ENCODE results near the gene C15orf40.
"Not testable (repeated sequence)": the region's sequence is repeated elsewhere in the genome, so short reads cannot be mapped to it uniquely, and the experiment has no call there.

C15orf40 gene

DNA sequence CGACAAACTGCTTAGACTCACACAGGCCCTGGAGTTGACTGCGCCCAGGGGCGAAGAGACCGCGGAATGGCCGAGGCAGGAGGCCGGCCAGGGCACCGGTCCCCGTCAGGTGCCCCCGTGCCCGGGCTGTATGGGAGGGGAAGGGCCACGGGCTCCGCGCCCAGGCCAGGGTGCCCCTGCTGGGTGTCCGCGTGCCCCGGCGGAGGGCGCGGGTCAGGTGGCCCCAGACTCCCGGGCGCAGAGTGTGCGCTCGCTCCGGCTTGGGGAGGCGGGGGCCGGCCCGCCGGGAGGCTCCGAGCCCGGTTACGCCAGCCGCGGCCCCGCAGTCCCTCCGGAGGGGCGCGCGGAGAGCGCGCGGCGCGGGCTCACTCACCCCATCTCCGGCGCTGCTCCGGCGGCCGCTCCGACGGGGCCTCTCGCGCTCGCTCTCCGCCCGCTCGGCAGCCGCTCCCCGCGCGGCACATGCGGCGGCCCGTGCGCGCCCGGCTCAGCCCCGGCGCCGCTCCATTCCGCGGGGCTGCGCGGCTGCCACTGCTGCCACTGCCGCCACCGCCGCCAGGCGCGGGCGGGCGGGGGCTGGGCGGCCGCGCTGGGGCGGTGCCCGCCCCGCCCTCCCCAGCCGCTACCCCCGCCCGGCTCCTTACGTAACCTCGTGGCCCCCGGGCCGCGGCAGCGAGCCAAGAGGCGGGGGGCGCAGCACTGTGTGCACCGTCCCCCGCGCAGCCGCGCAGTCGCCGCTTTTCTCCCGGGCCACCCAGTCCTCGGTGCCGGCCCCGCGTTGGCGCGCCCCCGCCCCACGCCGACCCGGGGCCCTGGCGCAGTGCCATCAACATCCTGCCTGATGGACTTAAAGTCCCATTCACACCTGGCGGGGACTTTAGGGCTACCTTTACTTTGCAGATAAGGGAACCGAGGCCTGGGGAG lies 59.0 kb downstream of the C15orf40 start, which contains the start of gene HOMER2:
Gene HOMER2, minus strand, starts transcription at position 563 of the 924 bp plus-strand sequence. Its CDS starts 185 bp downstream, at position 378.
- DNase-seq (ENCODE audit: low read depth in 2 of 2, low spot score in 1 of 2) = no peak

DNA sequence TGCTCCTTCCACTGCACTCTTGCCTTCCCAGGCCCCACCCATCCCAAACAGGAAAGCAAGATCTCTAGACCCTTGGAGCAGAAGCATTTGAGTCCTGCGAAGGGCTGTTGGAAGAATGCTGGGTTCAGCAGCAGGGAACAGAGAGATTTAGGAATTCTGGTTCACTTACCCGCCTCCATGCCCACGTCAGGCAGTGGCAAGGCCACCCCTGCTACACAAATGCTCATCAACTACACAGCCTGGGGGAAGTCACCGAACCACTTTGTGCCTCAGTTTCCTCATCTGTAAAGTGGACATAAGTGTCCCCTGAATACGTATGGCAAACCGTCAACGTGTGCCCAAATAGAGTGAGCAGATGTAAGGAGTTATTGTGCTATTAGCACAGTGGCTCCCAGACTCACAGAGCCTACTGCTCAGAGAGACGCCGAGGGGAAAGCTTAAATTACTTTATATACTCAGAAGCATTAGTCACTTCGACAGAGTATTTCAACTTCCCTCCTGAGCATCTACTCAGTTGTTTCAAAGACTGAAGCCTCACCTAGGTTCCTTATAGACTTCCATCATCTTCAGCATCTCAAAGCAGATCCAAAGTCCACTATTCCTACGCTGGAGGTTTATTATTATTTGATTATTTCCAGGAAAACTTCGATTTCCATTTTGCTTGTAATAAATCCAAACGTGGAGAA lies 59.8 kb downstream of the C15orf40 start:
- no peak for DNase-seq (ENCODE audit: low read depth in 2 of 2, low spot score in 1 of 2)

DNA sequence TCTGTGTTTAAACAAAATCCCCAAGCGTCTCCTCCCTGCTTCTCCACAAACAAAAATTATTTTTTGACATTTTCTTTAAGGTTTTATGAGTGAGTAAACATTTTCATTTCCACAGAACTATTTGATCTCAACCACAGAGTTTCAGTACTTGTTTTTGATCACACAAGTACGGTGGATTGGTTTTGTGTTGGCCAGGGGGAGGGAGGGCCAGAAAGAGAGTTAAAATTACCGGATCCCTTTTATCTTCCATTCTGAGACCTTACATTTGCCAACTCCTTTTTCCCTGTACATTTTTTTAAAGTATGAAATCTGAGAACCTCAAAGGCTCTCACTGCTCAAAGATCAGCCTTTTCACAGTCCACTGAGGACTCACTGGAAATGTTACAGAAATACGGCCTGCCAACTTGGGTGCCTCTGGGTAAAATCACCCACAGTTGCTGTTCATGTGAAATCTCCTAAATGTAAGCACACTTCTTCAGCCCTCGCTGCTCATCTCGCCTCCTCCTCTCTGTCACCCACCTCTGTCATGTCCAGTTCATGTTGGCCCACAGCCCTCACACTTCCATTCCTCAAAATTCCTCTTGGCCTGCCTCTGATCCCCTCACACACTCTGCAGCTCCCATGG lies 60.6 kb downstream of the C15orf40 start:
- DNase-seq (ENCODE audit: low read depth in 2 of 2, low spot score in 1 of 2) = no peak

DNA sequence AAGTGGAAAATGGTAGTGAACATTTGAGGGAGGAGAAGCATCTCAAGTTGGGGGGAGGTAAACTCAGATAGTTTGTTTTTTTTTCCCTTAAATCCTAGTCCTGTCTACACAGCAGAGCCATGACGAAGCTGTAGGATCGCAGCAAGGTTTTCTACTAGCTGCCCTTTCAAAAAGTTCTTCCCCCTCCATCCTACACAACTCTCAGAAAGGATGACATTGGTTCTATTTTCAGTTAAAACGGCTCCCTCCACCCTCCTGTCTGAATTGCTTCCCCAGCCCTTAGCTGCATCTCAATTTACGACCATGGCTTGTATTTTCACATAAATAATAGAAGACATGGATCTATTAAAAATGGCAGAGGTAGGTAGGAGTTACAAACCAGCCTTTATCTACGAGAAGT lies 61.1 kb downstream of the C15orf40 start:
- no peak for DNase-seq (ENCODE audit: low read depth in 2 of 2, low spot score in 1 of 2)

DNA sequence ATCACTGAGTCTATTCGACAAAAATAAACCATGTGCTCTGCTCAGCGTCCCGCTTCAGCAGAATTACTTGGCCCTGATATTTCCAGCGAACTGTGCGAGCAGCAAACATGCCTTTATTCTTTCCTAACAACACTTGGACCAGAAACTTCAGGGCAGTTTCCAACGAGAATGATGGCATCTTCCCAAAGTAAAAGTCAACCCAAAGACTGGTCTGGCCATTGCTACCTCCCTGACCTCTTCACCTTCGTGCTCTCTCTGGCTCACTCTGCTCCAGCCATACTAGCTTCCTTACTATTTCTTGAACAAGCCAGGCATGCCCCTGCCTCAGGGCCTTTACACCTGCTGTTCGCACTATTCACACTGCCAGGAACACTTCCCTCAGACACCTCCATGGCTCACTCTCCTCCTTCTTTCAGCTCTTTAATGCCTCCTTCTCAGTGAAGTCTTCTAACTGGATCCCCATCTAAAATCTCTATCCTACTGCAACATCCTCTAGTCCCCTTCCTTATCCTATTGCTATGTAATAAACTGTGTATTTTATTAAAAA lies 65.2 kb downstream of the C15orf40 start:
- no peak for DNase-seq (ENCODE audit: low read depth in 2 of 2, low spot score in 1 of 2)

DNA sequence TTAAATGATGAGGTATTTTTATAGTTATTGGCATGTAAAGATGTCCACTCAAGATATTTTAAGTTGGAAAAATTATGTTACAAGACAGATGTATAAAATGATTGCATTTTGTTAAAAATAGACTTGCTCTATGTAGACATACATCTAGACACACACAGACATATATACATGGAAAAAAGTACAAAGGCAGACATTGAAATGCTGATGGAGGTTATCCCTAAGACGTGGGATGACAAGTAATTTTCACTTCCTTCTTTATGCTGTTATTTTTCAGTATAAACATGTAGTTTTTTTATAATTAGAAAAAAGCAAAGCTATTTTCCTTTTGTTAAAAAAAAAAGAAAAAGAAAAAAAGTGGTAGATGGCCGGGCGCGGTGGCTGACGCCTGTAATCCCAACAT lies 66.1 kb downstream of the C15orf40 start:
- DNase-seq (ENCODE audit: low read depth in 2 of 2, low spot score in 1 of 2) = no peak

DNA sequence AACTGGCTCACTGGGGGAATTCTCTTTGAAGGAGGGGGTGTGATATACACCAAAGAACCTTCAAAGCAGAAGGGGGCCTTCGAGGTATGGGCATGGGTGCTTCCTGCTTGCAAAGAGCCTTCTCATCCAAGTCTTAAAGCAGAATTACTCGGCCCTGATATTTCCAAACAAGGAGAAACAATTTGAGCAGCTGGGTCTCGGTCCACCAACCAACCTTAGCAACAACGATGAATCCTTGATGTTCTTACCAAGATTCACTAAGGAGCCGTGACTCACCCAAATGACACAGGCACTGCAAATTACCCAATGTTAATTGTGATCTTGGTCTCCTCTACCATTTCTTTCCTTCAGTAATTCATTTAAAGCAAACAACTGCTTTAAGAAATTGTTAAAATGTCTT lies 66.6 kb downstream of the C15orf40 start:
- DNase-seq (ENCODE audit: low read depth in 2 of 2, low spot score in 1 of 2) = no peak

DNA sequence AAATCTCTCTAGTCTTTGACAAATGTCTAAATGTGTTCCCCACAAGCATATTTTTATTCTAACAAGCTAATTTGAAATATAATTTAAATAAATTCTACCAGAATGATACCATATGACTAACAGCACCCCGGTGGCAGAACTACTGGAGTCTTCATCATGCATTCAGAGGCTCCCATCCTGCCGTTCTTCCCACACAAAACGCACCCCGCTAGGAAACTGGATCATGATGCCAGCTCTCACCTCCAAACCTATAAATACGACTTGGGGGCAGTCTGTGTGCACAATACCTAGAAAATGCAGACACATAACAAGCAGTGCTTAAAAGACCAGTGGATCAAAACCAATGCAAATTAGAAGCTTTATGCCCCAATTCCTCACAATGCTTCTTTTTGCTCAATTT lies 67.4 kb downstream of the C15orf40 start:
- no peak for DNase-seq (ENCODE audit: low read depth in 2 of 2, low spot score in 1 of 2)

DNA sequence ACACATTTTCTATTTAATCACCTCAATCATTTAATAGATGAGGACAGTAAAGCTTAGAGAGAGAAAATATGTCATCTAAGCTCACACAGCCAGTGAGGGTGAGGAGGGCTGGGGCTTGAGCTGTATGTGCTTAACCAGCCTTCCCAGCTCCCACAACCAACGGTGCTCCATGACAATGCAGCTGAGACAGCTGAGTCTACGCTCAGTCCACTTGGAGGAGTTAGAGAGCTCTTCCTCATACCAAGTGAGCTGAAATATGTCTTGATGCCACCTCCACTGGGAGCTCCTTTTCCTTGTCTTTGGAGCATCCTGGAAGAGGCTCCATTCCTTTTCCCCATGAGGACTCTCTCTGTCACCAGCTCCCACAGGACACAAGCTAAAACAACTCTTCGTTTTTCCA lies 68.3 kb downstream of the C15orf40 start:
- DNase-seq (ENCODE audit: low read depth in 2 of 2, low spot score in 1 of 2) = no peak

DNA sequence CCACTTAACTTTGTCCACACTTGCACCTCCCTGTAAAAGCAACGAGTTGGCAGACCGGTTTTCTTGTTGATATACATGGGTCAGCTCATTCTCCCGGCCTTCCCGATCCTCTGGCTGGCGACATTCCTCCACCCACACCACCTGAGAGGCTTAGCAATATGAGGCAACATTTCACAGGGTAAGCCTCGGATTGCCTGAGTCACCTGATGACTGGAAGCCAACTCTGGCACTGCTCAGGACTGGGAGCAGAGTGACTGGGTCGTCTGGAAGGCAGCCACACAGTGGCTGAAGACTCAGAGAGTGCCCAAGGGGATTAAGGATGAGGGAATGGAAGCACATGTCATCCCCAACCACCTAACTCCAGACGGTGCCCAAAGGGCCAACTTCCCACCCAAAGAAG lies 68.7 kb downstream of the C15orf40 start:
- DNase-seq (ENCODE audit: low read depth in 2 of 2, low spot score in 1 of 2) = no peak

DNA sequence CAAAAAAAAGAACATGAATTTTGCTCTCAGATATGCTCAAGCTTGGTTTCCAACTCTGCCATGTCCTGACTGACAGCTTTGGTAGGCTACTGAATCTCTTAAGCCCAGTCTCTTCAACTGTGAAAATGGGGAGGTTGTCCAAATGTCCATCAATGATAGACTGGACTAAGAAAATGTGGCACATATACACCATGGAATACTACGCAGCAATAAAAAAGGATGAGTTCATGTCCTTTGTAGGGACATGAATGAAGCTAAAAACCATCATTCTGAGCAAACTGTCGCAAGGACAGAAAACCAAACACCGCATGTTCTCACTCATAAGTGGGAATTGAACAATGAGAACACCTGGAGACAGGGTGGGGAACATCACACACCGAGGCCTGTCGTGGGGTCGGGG lies 71.8 kb downstream of the C15orf40 start:
- not testable (repeated sequence) for DNase-seq (ENCODE audit: low read depth in 2 of 2, low spot score in 1 of 2)

All from stimulated activated CD8-positive, alpha-beta memory T cell treated with anti-CD3 and anti-CD28 coated beads, Interleukin-4, amount 100 ng/mL, for 4 hours (primary cell).